Activated gamma-delta T cell (primary cell): ENCODE results near the gene KLHL22.
"Not testable (repeated sequence)": the region's sequence is repeated elsewhere in the genome, so short reads cannot be mapped to it uniquely, and the experiment has no call there.

Source experiments
- DNase-seq: peaks from one replicate; lab custom pipeline; 2025; lab: John Stamatoyannopoulos, UW

KLHL22 gene

DNA sequence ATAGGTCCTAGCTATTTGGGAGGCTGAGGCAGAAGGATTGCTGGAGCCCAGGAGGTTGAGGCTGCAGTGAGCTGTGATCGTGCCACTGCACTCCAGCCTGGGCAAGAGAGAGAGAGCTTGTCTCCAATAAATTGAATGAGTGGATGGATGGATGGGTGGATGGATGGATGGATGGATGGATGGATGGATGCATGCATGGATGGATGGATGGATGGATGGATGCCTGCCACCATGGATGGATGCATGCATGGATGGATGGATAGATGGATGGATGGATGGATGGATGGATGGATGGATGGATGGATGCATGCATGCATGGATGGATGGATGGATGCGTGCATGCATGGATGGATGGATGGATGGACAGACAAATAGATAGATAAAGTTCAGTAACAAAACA, 25.1 kb downstream of the KLHL22 start:
- not testable (repeated sequence) for DNase-seq

DNA sequence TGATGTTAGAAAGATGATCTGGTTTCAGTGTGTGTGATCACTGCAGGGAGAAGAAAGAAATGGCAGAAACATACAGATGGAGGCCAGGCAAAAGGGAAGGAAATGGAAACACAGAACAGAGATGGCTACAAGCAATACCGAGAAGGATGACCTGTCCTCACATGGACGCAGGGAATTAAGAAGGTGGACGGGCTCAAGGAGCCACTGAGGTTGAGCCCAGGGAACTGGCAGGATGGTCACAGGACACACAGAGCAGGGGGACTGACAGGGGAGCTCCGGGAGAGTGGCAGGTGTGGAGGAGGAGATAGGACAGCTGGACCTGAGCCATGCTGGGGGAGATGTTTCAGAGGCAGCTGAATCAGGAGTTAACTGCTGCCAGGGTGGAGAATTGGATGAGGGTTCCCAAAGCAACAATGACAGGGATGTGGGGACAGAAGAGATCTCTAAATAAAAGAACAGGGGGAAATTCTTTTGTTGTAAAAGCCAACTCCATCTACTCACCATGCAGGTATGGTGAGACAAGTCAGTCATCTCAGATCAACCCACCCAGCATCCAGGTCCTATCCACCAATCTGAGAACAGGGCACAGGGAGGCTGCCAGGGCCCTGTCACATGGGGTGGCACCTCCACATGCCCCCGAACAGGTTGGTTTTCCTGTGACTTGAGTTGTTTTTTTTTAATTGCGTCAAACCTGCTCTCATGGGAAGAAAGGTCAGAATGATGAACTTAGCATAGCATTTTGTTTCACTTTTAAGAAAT, 26.3 kb downstream of the KLHL22 start:
- DNase-seq, result no peak

DNA sequence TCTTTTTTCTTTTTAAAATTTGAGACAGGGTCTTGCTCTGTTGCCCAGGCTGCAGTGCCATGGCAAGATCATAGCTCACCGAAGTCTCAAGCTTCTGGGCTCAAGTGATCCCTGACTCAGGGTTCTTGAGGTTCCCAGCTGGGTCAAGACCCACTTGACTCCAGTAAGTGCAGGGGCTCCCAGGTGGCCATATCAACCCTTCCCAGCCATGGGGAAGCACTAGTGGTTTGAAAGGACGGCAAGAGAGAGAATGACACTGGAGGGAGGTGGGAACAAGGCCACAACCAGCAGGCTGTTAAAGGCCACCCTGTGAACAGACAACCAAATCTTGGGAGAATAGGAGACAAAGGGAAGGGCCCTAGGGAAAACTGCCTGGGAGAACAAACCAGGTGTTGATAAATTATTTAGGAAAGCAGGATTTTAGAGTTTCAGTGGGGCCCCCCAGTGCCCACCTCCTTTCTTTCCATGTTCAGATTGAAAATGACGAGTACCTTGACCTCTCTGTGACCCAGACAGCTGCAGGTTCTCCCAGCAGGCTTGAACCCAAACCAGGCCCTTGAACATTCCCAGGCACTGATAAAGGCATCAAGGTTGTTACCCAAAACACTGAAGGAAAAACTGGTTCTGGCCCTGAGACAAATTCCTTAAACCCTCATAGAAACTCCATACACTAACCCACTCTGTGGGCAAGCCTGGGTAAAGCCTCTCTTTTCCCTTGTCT, 28.8 kb downstream of the KLHL22 start:
- no peak for DNase-seq

- DNase-seq, result no peak
Measured at GRCh38 chr22:20465759-20466077, 29.9 kb downstream of the KLHL22 start.

GRCh38 chr22:20464912-20465758, 30.5 kb downstream of the KLHL22 start:
- no peak for DNase-seq

- DNase-seq, result no peak
Measured at GRCh38 chr22:20464096-20464614, 31.4 kb downstream of the KLHL22 start.

- DNase-seq, result no peak
Measured at GRCh38 chr22:20463324-20464095, 32.1 kb downstream of the KLHL22 start.

GRCh38 chr22:20459862-20460261, 35.7 kb downstream of the KLHL22 start:
- no peak for DNase-seq

- no peak for DNase-seq
Measured at GRCh38 chr22:20459152-20459542, 36.4 kb downstream of the KLHL22 start.

DNA sequence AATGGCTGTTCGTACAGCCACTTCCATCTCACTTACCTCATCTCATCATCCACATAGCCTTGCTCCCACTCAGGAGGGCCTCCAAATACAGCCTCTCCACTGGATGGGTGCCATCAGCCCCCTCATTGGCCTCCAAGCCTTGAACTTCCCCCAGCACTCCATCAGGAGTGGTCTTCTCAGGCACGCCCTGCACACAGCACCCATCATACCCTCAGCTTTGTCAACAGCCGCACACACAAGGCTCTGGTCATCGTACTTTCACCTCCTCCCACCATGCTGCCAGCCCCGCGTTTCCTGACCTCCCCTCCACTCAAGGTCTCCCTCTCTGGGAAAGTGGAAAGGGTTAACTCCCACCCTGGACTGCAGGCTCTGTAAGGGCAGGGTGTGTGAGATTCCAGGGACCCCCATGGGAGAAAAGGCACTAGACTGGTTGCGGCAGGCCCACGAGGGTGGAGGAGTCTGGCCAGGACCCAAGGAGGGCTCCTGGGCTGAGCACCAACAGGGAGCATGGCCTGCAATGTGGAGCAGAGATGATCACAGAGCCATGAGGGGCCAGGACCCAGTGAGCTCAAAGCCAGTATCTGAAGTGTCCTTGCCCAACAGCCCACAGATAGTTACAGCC, 37.0 kb downstream of the KLHL22 start:
- DNase-seq, result no peak

- no peak for DNase-seq
Measured at GRCh38 chr22:20457506-20458240, 37.9 kb downstream of the KLHL22 start.

- DNase-seq, result no peak
Measured at GRCh38 chr22:20456722-20457076, 38.9 kb downstream of the KLHL22 start.

- DNase-seq, result no peak
Measured at GRCh38 chr22:20456064-20456721, 39.4 kb downstream of the KLHL22 start.

DNA sequence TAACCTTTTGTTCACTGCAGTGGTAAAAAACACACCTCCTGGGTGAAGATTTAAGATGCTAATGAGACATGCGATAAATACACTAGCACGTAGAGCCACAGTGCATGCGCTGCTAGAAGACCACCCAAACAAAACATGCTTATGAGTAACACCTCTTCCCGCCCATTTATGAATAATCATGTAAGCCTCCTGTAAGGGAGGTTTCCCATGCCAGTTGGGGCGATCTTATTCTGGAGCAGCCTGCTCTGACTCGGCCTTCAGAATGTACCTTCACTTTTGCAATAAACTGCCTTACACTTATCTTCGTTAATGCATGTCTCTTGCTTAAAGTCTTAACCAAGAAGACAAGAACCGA, 39.9 kb downstream of the KLHL22 start:
- no peak for DNase-seq

DNA sequence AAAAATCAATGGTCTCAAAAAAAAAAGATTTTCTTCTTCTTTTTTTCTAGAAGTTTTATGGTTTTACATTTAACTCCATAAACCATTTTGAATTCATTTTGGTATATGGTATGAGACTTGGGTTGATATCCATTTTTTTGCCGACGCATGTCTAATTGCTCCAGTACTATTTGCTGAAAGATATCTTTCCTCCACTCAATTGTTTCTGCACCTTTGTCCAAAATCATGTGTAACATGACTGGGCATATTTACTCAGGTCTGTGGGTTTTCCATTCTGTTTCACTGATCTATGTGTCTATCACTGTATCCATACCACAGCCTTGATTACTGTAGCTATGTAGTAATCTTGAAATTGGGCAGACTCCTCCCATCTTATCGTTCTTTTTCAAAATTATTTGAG, 42.4 kb downstream of the KLHL22 start:
- DNase-seq, result no peak

DNA sequence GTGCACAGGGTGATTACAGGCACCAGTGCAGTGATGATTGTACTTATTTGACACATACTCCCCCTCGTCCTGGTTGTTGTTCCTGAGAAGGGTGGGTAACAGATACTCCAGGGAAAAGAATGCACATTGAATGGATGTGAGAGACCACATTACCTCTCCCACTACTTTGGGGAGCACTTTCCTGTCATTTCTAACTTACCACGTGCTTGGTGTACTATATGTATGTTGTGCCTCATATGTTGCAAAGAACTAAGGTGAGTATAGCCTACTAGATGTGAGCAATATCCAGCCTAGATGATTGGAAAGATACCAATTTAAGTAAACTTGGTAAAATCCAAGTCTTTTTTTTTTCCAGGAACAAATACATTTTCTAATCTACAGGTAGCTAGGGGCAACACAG, 43.7 kb downstream of the KLHL22 start:
- DNase-seq, result no peak

- DNase-seq, result not testable (repeated sequence)
Measured at GRCh38 chr22:20451129-20451778, 44.3 kb downstream of the KLHL22 start.

GRCh38 chr22:20450551-20450906, 45.1 kb downstream of the KLHL22 start:
- no peak for DNase-seq

GRCh38 chr22:20449819-20450550, 45.6 kb downstream of the KLHL22 start:
- no peak for DNase-seq
